Mucosa of descending colon (tissue), 3 donors: ENCODE results near the gene SATB1. TPM values are rescaled to one million over a fixed set of nuclear protein-coding genes. Genes with fewer than 3 reads are reported as not detected.

Experiments used
- ATAC-seq: fragments of 200-7000 bp; cut with Tn5 transposase; one replicate; pipeline ENCODE4 v1.9.1; 2020; ENCODE audit warnings: mild to moderate bottlenecking, moderate library complexity
- DNase-seq, 3 donors: peaks; one replicate each; pipeline ENCODE4 v3.0.0-alpha.2; 2020
- H3K36me3 ChIP-seq: fragments of 200-600 bp; one replicate; pipeline ENCODE4 v1.8.0; 2021; ENCODE audit warnings: low read depth, mild to moderate bottlenecking
- H3K4me1 ChIP-seq: fragments of 200-600 bp; one replicate; pipeline ENCODE4 v1.8.0; 2021; ENCODE audit warnings: low read depth, mild to moderate bottlenecking
- H3K4me3 ChIP-seq: fragments of 200-600 bp; one replicate; pipeline ENCODE4 v1.8.0; 2021; ENCODE audit warnings: mild to moderate bottlenecking
- H3K9me3 ChIP-seq: fragments of 200-600 bp; one replicate; pipeline ENCODE4 v1.8.0; 2021; ENCODE audit warnings: mild to moderate bottlenecking
- intact Hi-C, 2 donors: fragments of 100-400 bp; cut with DNase I in 1 of 2; cut with micrococcal nuclease in 1 of 2; formaldehyde crosslinking; loops; one replicate each; pipeline versions ENCODE4 v1.11.0 to v1.11.1; 2022; cut with DNase I, micrococcal nuclease
- total RNA-seq, 3 donors: library from RNA; stranded (reverse); fragmentation: NEBNext Ultra II Directional in 2 of 3; extraction: Animal tissue kit (Norgen Biotek cat#: 25700) in 2 of 3; gene quantifications; one replicate each; pipeline versions ENCODE4 v1.2.1 to v1.2.4, GENCODE V29; 2021 to 2023
- TF ChIP-seq, protein P1 (sequence below): fragments of 200-600 bp; IDR thresholded peaks from one replicate; pipeline ENCODE4 v1.8.0; 2022; ENCODE audit warnings: antibody characterized with exemption, mild to moderate bottlenecking
- donor health status: DM: no; HTN: no; CAD: no; lungs with moderate emphysema.
- donor health status: DM: no; HTN: no; CAD: no.
- donor health status: DM: no; HTN: yes; CAD: no.

The SATB1 gene
- total RNA-seq, 3 donors from 2014 or later, result 31.2 to 87.9 (median 49.7) TPM

DNA sequence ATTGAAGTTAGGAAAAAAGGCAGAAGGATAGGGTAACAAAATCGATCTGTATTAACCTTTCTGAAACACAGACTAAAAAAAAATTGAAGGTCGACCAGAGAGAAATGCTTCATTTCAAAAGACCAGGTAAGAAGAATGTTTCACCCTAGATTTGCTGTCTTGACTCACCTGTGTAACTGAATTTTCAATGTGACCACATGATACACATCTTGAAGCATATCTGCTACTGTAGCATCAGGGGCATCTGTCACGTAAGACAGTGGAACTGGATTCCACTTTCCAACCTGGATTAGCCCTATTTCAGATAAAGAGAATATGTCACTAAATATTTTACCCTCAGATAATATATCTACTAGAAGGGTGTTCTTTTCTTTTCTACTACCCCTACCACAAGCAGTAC, 9.3 kb downstream of the SATB1 start:
- ATAC-seq (no peak), DNase-seq (no peak)
- no peak overlapping the region for H3K4me3 ChIP-seq
- intact Hi-C loops, result no loop called here
- H3K4me1 ChIP-seq, result peaks cover 24% of the 10 kb centered on the region
- TF ChIP-seq, protein P1, sequence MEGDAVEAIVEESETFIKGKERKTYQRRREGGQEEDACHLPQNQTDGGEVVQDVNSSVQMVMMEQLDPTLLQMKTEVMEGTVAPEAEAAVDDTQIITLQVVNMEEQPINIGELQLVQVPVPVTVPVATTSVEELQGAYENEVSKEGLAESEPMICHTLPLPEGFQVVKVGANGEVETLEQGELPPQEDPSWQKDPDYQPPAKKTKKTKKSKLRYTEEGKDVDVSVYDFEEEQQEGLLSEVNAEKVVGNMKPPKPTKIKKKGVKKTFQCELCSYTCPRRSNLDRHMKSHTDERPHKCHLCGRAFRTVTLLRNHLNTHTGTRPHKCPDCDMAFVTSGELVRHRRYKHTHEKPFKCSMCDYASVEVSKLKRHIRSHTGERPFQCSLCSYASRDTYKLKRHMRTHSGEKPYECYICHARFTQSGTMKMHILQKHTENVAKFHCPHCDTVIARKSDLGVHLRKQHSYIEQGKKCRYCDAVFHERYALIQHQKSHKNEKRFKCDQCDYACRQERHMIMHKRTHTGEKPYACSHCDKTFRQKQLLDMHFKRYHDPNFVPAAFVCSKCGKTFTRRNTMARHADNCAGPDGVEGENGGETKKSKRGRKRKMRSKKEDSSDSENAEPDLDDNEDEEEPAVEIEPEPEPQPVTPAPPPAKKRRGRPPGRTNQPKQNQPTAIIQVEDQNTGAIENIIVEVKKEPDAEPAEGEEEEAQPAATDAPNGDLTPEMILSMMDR, result no peak
- no peaks in the 10 kb centered on the region for H3K9me3 ChIP-seq
- no peaks in the 10 kb centered on the region for H3K36me3 ChIP-seq

DNA sequence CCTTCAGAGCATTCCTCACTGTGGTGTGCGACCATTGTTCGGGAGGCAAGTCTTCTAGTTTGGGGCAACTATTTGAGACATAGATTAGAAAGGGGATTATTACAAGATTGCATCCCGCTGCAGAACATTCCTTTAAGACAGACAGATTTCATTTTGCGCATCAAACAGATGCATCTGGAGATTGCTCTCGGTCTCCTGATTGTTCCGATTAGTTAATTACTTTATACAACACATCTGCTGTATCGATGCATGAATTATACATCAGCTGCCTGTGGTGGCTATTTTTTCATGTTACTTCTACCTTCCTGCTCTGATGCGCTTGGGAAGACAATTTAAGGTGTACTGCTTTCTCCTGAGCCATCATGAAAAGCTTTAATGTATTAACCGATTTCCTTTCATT, 10.0 kb downstream of the SATB1 start:
- H3K9me3 ChIP-seq, result no peaks in the 10 kb centered on the region
- no peak overlapping the region for H3K4me3 ChIP-seq
- peaks cover 21% of the 10 kb centered on the region for H3K4me1 ChIP-seq
- TF ChIP-seq, protein P1, result no peak
- intact Hi-C loops, result no loop called here
- DNase-seq (no peak), ATAC-seq (no peak)
- no peaks in the 10 kb centered on the region for H3K36me3 ChIP-seq

DNA sequence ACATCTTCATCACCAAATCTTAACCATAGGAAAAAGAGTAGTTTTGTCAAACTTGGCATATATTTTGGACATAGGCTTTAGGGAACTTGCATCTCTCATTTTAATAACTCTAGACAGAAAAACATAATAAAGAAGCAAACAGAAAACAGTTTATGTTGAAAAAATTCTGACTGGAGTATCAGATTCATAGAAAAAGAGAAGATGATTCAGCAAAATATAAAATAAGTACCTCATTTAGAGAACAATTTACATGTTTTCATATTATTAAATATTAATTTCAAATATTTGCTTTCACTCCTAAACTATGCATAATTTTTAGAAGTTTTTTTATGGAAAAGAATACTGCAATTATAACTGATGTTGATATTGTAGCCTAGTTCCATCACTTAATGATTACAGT, 12.5 kb downstream of the SATB1 start:
- Histone ChIP-seq H3K36me3 (no peaks in the 10 kb centered on the region), H3K9me3 (no peaks in the 10 kb centered on the region), H3K4me1 (peaks cover 6% of the 10 kb centered on the region), H3K4me3 (no peak overlapping the region)
- intact Hi-C loops, result no loop called here
- DNase-seq, result no peak
- no peak for ATAC-seq
- TF ChIP-seq, protein P1, result no peak

DNA sequence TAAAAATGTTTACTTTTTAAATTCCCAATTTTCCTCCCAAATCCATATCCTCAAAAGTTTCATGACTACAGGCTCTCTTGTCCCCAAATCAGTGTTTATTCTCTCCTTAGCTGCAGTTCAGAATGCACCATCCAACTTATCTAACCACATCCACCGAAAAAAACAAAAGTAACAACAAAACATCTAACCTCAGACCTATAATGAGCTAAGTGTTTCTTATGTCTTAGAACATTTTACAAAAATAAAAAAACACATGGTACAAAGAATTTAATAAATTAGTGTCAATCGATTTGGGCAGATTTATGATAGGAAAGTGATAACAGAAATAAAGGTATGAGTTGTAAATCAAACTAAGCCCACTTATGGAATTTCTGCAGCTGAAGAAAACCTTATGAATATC, 13.6 kb downstream of the SATB1 start:
- intact Hi-C loops, result no loop called here
- TF ChIP-seq, protein P1, result no peak
- Histone ChIP-seq H3K4me3 (no peak overlapping the region), H3K9me3 (no peaks in the 10 kb centered on the region), H3K4me1 (no peaks in the 10 kb centered on the region), H3K36me3 (no peaks in the 10 kb centered on the region)
- no peak for ATAC-seq
- no peak for DNase-seq

DNA sequence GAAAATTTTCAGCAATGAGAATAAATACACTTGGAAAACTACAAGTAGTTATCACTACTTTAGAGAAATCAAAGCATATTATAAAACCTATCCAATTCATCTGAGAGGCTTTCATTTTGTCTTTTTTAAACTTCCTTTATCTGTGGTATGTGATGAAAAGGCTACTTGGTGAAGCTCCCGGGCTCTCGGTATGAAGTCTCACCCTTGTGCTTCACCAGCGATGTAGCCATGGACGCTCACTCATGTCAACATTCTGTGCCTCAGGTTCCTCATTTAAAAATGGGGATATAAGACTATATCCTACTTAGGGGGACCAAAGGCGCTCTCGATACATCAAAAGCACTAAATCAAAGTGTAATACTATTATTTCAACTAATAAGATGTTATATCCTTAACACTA, 14.9 kb downstream of the SATB1 start:
- no peaks in the 10 kb centered on the region for H3K36me3 ChIP-seq
- ATAC-seq, result no peak
- TF ChIP-seq, protein P1, result no peak
- H3K4me3 ChIP-seq, result no peak overlapping the region
- intact Hi-C loops, result no loop called here
- DNase-seq, result no peak
- no peaks in the 10 kb centered on the region for H3K4me1 ChIP-seq
- H3K9me3 ChIP-seq, result no peaks in the 10 kb centered on the region

DNA sequence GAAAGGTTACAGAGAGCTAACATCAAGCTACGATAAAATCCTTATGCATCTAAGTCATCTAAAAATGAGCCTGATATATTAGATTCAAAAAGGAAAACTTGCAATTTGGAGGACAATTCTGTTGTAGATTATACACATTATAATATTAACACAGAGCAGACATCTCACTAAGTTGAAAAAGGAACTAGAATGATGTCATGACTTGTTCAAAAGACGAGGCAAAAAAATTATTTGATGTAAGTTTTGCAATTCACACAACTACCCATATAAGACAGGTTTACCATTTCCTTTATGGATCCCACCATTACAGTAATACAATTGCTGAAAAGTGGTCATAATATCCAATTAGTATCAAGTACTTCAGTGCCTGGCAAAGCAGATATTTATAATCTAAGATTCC, 15.9 kb downstream of the SATB1 start:
- H3K4me3 ChIP-seq, result no peak overlapping the region
- TF ChIP-seq, protein P1, result no peak
- H3K4me1 ChIP-seq, result no peaks in the 10 kb centered on the region
- no peaks in the 10 kb centered on the region for H3K36me3 ChIP-seq
- no peak for DNase-seq
- no peak for ATAC-seq
- no peaks in the 10 kb centered on the region for H3K9me3 ChIP-seq
- intact Hi-C loops, result no loop called here
